ENCODE data around the gene LRP1-AS. TPM values are rescaled to one million over a fixed set of nuclear protein-coding genes. Genes with fewer than 3 reads are reported as not detected.

Gene LRP1-AS
- total RNA-seq, 1 experiment from 2014 or later: not detected

DNA sequence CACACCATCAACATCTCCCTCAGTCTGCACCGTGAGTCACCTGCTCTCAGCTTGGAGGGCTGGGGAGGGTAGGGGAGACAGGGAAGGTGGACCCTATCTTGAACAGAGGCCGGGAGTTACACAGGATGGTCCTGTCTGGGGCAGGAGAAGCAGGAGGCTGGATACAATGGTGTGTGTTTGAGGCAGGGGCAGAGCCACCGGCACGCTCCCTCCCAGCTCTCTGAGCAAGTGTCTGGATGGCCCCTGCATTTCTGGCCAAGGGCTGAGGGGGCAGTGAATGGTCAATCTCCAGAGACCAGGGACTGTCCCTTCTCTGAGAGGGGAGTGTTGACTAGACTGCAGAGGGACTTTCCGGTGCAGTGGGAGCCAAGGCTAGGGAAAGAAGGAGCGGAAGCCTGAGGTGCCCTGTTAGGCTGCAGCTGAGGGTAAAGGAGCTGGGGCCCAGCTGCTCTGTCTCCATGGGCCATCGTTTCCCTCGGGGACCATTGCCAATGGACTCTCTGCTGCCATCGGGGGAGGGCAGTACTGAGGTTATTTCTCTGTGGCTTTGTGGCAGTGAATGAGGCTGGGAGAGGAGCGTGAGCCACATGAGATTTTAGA is 1.9 kb downstream of the LRP1-AS start:
- ChIA-PET CTCF (no interaction called here), POLR2A (ENCODE audit: unreplicated experiment) (no interaction called here)
- intact Hi-C loops (cut with micrococcal nuclease): no loop called here
- Histone ChIP-seq H3K4me1 (ENCODE audit: insufficient read depth, low read length) (peaks cover 7% of the 10 kb centered on the region; the same call in 1 of the 2 replicates), H3K9ac (ENCODE audit: low read length) (no peak overlapping the region), H4K20me1 (ENCODE audit: low read length) (no peaks in the 10 kb centered on the region), H3K9me3 (ENCODE audit: low read length) (no peaks in the 10 kb centered on the region), H3K27me3 (ENCODE audit: low read length) (no peaks in the 10 kb centered on the region), H3K27ac (ENCODE audit: low read length) (no peak overlapping the region), H3F3A (ENCODE audit: low read length, unreplicated experiment) (no peaks in the 10 kb centered on the region), H3K4me3 (ENCODE audit: low read length) (no peak overlapping the region), H3K79me2 (ENCODE audit: low read length) (no peaks in the 10 kb centered on the region), H3K9me2 (replicated peaks; ENCODE audit: low read length) (no peaks in the 10 kb centered on the region), H3K4me2 (ENCODE audit: low read length) (no peak overlapping the region), H2AFZ (ENCODE audit: low read length) (no peak overlapping the region), H3K36me3 (ENCODE audit: low read depth, low read length) (no peaks in the 10 kb centered on the region)
- ATAC-seq (no peak), DNase-seq (no peak)
- TF ChIP-seq EZH2 (IDR thresholded peaks at IDR 0.05; ENCODE audit: low read length, unreplicated experiment) (no peak), EZH2phosphoT487 (IDR thresholded peaks at IDR 0.05; ENCODE audit: borderline replicate concordance, low read length) (no peak)
- TF ChIP-seq, protein P1, sequence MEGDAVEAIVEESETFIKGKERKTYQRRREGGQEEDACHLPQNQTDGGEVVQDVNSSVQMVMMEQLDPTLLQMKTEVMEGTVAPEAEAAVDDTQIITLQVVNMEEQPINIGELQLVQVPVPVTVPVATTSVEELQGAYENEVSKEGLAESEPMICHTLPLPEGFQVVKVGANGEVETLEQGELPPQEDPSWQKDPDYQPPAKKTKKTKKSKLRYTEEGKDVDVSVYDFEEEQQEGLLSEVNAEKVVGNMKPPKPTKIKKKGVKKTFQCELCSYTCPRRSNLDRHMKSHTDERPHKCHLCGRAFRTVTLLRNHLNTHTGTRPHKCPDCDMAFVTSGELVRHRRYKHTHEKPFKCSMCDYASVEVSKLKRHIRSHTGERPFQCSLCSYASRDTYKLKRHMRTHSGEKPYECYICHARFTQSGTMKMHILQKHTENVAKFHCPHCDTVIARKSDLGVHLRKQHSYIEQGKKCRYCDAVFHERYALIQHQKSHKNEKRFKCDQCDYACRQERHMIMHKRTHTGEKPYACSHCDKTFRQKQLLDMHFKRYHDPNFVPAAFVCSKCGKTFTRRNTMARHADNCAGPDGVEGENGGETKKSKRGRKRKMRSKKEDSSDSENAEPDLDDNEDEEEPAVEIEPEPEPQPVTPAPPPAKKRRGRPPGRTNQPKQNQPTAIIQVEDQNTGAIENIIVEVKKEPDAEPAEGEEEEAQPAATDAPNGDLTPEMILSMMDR (conservative IDR thresholded peaks at IDR 0.05; ENCODE audit: low read depth, low read length): no peak
- BruUV-seq (replicated peaks): no TSS peak

DNA sequence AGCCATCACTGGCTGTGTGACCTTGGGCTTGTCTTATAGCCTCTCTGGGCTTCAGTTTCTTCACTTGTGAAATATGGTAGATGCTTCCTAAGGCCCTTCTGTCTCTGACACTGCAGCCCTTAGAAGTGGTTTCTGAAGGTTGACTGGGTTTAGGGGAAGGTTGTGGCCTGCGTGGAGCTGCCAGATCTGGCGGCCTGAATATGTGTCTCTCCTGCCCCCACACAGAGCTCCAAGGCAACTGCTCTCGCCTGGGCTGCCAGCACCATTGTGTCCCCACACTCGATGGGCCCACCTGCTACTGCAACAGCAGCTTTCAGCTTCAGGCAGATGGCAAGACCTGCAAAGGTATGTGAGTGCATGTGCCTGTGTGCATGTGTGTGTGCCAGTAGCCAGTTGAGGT is 4.0 kb downstream of the LRP1-AS start:
- POLR2A ChIA-PET (ENCODE audit: unreplicated experiment): no interaction called here
- Histone ChIP-seq H3K4me2 (ENCODE audit: low read length) (no peak overlapping the region), H3K9me3 (ENCODE audit: low read length) (no peaks in the 10 kb centered on the region), H3K36me3 (ENCODE audit: low read depth, low read length) (no peaks in the 10 kb centered on the region), H4K20me1 (ENCODE audit: low read length) (no peaks in the 10 kb centered on the region), H3K9ac (ENCODE audit: low read length) (no peak overlapping the region), H3F3A (ENCODE audit: low read length, unreplicated experiment) (no peaks in the 10 kb centered on the region), H2AFZ (ENCODE audit: low read length) (no peak overlapping the region), H3K4me3 (ENCODE audit: low read length) (no peak overlapping the region), H3K27ac (ENCODE audit: low read length) (no peak overlapping the region), H3K9me2 (replicated peaks; ENCODE audit: low read length) (no peaks in the 10 kb centered on the region), H3K4me1 (ENCODE audit: insufficient read depth, low read length) (peaks cover 10% of the 10 kb centered on the region; the same call in 1 of the 2 replicates), H3K79me2 (ENCODE audit: low read length) (no peaks in the 10 kb centered on the region), H3K27me3 (ENCODE audit: low read length) (no peaks in the 10 kb centered on the region)
- CTCF ChIA-PET: no interaction called here
- no peak for DNase-seq
- no peak for ATAC-seq
- intact Hi-C loops (cut with micrococcal nuclease): no loop called here
- TF ChIP-seq EZH2 (IDR thresholded peaks at IDR 0.05; ENCODE audit: low read length, unreplicated experiment) (no peak), EZH2phosphoT487 (IDR thresholded peaks at IDR 0.05; ENCODE audit: borderline replicate concordance, low read length) (no peak)
- TF ChIP-seq, protein P1 (conservative IDR thresholded peaks at IDR 0.05; ENCODE audit: low read depth, low read length): no peak
- no TSS peak for BruUV-seq (replicated peaks)

DNA sequence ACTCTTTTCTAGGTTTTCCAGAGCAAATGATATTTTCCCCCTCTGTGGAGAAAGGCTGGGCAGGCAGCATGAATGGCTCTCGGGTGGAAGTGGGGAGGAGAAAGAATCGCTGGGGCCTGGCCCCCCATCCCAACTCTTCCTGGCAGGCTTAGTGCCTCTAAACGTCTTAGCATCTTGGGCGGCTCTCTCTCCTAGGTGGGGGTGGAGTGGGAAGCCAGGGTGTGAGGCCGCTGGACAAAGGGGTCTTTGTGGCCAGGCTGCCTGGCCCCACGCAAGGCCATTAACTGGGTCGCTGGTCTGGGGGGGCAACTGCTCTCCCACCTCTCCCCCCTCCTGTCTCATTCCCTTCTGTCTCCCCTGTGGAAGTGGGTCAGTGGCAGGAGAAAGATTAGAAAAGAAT is 4.7 kb downstream of the LRP1-AS start:
- no peak overlapping the region for H2AFZ ChIP-seq (ENCODE audit: low read length)
- H3K4me2 ChIP-seq (ENCODE audit: low read length): no peak overlapping the region
- CTCF ChIA-PET: no interaction called here
- DNase-seq (no peak), ATAC-seq (no peak)
- H3K27ac ChIP-seq (ENCODE audit: low read length): no peak overlapping the region
- peaks cover 7% of the 10 kb centered on the region; the same call in 1 of the 2 replicates for H3K4me1 ChIP-seq (ENCODE audit: insufficient read depth, low read length)
- TF ChIP-seq, protein P1 (conservative IDR thresholded peaks at IDR 0.05; ENCODE audit: low read depth, low read length): no peak
- TF ChIP-seq EZH2 (IDR thresholded peaks at IDR 0.05; ENCODE audit: low read length, unreplicated experiment): no peak
- no peak for TF ChIP-seq EZH2phosphoT487 (IDR thresholded peaks at IDR 0.05; ENCODE audit: borderline replicate concordance, low read length)
- no peak overlapping the region for H3K9ac ChIP-seq (ENCODE audit: low read length)
- no peaks in the 10 kb centered on the region for H3K36me3 ChIP-seq (ENCODE audit: low read depth, low read length)
- no peaks in the 10 kb centered on the region for H3K79me2 ChIP-seq (ENCODE audit: low read length)
- H3F3A ChIP-seq (ENCODE audit: low read length, unreplicated experiment): no peaks in the 10 kb centered on the region
- H3K27me3 ChIP-seq (ENCODE audit: low read length): no peaks in the 10 kb centered on the region
- H3K4me3 ChIP-seq (ENCODE audit: low read length): no peak overlapping the region
- H4K20me1 ChIP-seq (ENCODE audit: low read length): no peaks in the 10 kb centered on the region
- H3K9me3 ChIP-seq (ENCODE audit: low read length): no peaks in the 10 kb centered on the region
- no TSS peak for BruUV-seq (replicated peaks)
- POLR2A ChIA-PET (ENCODE audit: unreplicated experiment): no interaction called here
- no peaks in the 10 kb centered on the region for H3K9me2 ChIP-seq (replicated peaks; ENCODE audit: low read length)
- intact Hi-C loops (cut with micrococcal nuclease): no loop called here
